Measurements from ENCODE around the gene MRPL55. TPM values are rescaled to one million over a fixed set of nuclear protein-coding genes. Genes with fewer than 3 reads are reported as not detected.

Gene MRPL55
- total RNA-seq, 2 donors from 2014 or later: 120 to 136 TPM

- intact Hi-C loops (cut with DNase I): no loop called here
- no peaks in the 10 kb centered on the region for H3K27me3 ChIP-seq (replicated peaks; ENCODE audit: insufficient read depth)
- H3K4me1 ChIP-seq (replicated peaks): no peaks in the 10 kb centered on the region
- WGBS: 41% methylated on average over 5 of the region's 7 CpGs
- no peaks in the 10 kb centered on the region for H3K36me3 ChIP-seq
- H3K9me3 ChIP-seq: no peaks in the 10 kb centered on the region
- no peak for DNase-seq (ENCODE audit: low spot score)
- no peak for TF ChIP-seq CTCF (IDR thresholded peaks at IDR 0.05)
- no peak for TF ChIP-seq POLR2AphosphoS5 (IDR thresholded peaks at IDR 0.05)
- no peak for TF ChIP-seq POLR2A (IDR thresholded peaks at IDR 0.05)
- peak overlapping the region; percentile 14 to 17 for H3K4me3 ChIP-seq
- H3K27ac ChIP-seq: peak overlapping the region; percentile 78 to 79
Measured at GRCh38 chr1:228150120-228150460, 41.0 kb upstream of the MRPL55 start.

GRCh38 chr1:228149406-228150119 is 40.5 kb upstream of the MRPL55 start, which contains the start of gene GJC2:
GJC2 (plus strand) TSS chr1:228149930; CDS start chr1:228157759, 7,829 bp downstream.
- no peak for TF ChIP-seq CTCF (IDR thresholded peaks at IDR 0.05)
- TF ChIP-seq POLR2A (IDR thresholded peaks at IDR 0.05): peak; percentile 42
- TF ChIP-seq POLR2AphosphoS5 (IDR thresholded peaks at IDR 0.05): no peak
- 23% methylated on average over 17 of the region's 17 CpGs for WGBS
- no peaks in the 10 kb centered on the region for H3K9me3 ChIP-seq
- no peaks in the 10 kb centered on the region for H3K36me3 ChIP-seq
- H3K27ac ChIP-seq: peak within 1 kb of the TSS; percentile 78 to 79
- no peaks in the 10 kb centered on the region for H3K27me3 ChIP-seq (replicated peaks; ENCODE audit: insufficient read depth)
- H3K4me1 ChIP-seq (replicated peaks): no peaks in the 10 kb centered on the region
- H3K4me3 ChIP-seq: peak within 1 kb of the TSS; percentile 14 to 17
- intact Hi-C loops (cut with DNase I): loop anchor here (5.0 to 10.0 kb wide), 2 partner anchors 42 to 125 kb away; partner anchors contain the start of gene MRPL55
- no peak for DNase-seq (ENCODE audit: low spot score)

- H3K36me3 ChIP-seq: no peaks in the 10 kb centered on the region
- intact Hi-C loops (cut with DNase I): loop anchor here (5.0 to 10.0 kb wide), 2 partner anchors 42 to 126 kb away; partner anchors contain the start of gene MRPL55
- no peaks in the 10 kb centered on the region for H3K27me3 ChIP-seq (replicated peaks; ENCODE audit: insufficient read depth)
- DNase-seq (ENCODE audit: low spot score): no peak
- no peak for TF ChIP-seq POLR2A (IDR thresholded peaks at IDR 0.05)
- no peak for TF ChIP-seq CTCF (IDR thresholded peaks at IDR 0.05)
- H3K27ac ChIP-seq: peak overlapping the region; percentile 78 to 79
- no peaks in the 10 kb centered on the region for H3K4me1 ChIP-seq (replicated peaks)
- H3K9me3 ChIP-seq: no peaks in the 10 kb centered on the region
- no peak overlapping the region for H3K4me3 ChIP-seq
- WGBS: 52% methylated on average over 8 of the region's 8 CpGs
Measured at GRCh38 chr1:228148935-228149405, 39.9 kb upstream of the MRPL55 start.

- H3K36me3 ChIP-seq: no peaks in the 10 kb centered on the region
- H3K4me3 ChIP-seq: no peak overlapping the region
- no peak for DNase-seq (ENCODE audit: low spot score)
- 46% methylated on average over 17 of the region's 18 CpGs for WGBS
- H3K27me3 ChIP-seq (replicated peaks; ENCODE audit: insufficient read depth): no peaks in the 10 kb centered on the region
- intact Hi-C loops (cut with DNase I): loop anchor here (5.0 to 10.0 kb wide), 2 partner anchors 41 to 126 kb away; partner anchors contain the start of gene MRPL55
- H3K9me3 ChIP-seq: no peaks in the 10 kb centered on the region
- H3K4me1 ChIP-seq (replicated peaks): no peaks in the 10 kb centered on the region
- peak overlapping the region; percentile 78 to 79 for H3K27ac ChIP-seq
- TF ChIP-seq POLR2AphosphoS5 (IDR thresholded peaks at IDR 0.05): no peak
- TF ChIP-seq POLR2A (IDR thresholded peaks at IDR 0.05): no peak
- TF ChIP-seq CTCF (IDR thresholded peaks at IDR 0.05): no peak
Measured at GRCh38 chr1:228148196-228148861, 39.2 kb upstream of the MRPL55 start.

Measured in prostate gland (tissue), 2 donors.